HFF-Myc (cell line): ENCODE results near the gene CERS4.
"Not testable (repeated sequence)": the region's sequence is repeated elsewhere in the genome, so short reads cannot be mapped to it uniquely, and the experiment has no call there.

Experiments
- DNase-seq: peaks from one replicate; pipeline ENCODE4 v3.0.0-alpha.2; 2011; ENCODE audit warnings: low read depth; ENCODE audit errors: extremely low read depth
- H3K4me3 ChIP-seq: replicated peaks from 2 replicates; pipeline ENCODE4 v1.5.1; 2011; ENCODE audit warnings: low read depth, mild to moderate bottlenecking, control low read depth, low read length
- CTCF ChIP-seq: IDR thresholded peaks from 2 replicates; pipeline ENCODE4 v1.5.1; 2012; ENCODE audit warnings: mild to moderate bottlenecking, low read depth, low read length, control low read depth; ENCODE audit errors: missing control alignments

Gene CERS4

GRCh38 chr19:8204961-8205360 lies 4.2 kb upstream of the CERS4 start:
- DNase-seq, result no peak
- H3K4me3 ChIP-seq, result no peak overlapping the region
- TF ChIP-seq CTCF, result no peak

- DNase-seq, result no peak
- no peak for TF ChIP-seq CTCF
- no peak overlapping the region for H3K4me3 ChIP-seq
Observed at GRCh38 chr19:8206147-8207087, 2.8 kb upstream of the CERS4 start.

GRCh38 chr19:8207326-8207725 lies 1.8 kb upstream of the CERS4 start:
- not testable (repeated sequence) for DNase-seq, H3K4me3 ChIP-seq

GRCh38 chr19:8208119-8208921 lies 850 bp upstream of the CERS4 start:
- DNase-seq, result no peak
- TF ChIP-seq CTCF, result no peak
- peak overlapping the region; percentile 22 for H3K4me3 ChIP-seq

GRCh38 chr19:8209462-8210378 lies 550 bp downstream of the CERS4 start:
- H3K4me3 ChIP-seq, result peak overlapping the region; percentile 39
- no peak for DNase-seq
- TF ChIP-seq CTCF, result no peak

GRCh38 chr19:8210421-8211101 lies 1.4 kb downstream of the CERS4 start:
- no peak for TF ChIP-seq CTCF
- no peak overlapping the region for H3K4me3 ChIP-seq

More at GRCh38 chr19:8210421-8211101, 1.4 kb downstream of the CERS4 start:
- no peak for DNase-seq
